ENCODE measurements around the gene B4GALNT1. TPM values are rescaled to one million over a fixed set of nuclear protein-coding genes. Genes with fewer than 3 reads are reported as not detected.

B4GALNT1 gene
- total and polyA plus RNA-seq, 9 of the 15 experiments (the other 6 are each of a cell fraction or from before 2014, with no cell fraction given) = 1.0 to 32.2 (median 9.8) TPM

GRCh38 chr12:57584690-57585089 lies 48.3 kb downstream of the B4GALNT1 start (continued):
- TF ChIP-seq POLR2H (tag; IDR thresholded peaks at IDR 0.05; ENCODE audit: low read depth) = no peak
- TF ChIP-seq MCM2 (IDR thresholded peaks at IDR 0.05; ENCODE audit: low read depth) = no peak
- TF ChIP-seq RAD51 (IDR thresholded peaks at IDR 0.05; ENCODE audit: borderline replicate concordance, low read depth) = no peak
- TF ChIP-seq THAP12 (CRISPR knock-in tag; IDR thresholded peaks at IDR 0.05) = no peak
- TF ChIP-seq CBFA2T3 (IDR thresholded peaks at IDR 0.05) = no peak
- no peak for TF ChIP-seq CTCF (IDR thresholded peaks at IDR 0.05 in 2 of 3, conservative IDR thresholded peaks at IDR 0.05 in 1 of 3; ENCODE audit: insufficient read depth in 2 of 3, low read depth in 1 of 3, low read length in 3 of 3)
- TF ChIP-seq, protein P1, sequence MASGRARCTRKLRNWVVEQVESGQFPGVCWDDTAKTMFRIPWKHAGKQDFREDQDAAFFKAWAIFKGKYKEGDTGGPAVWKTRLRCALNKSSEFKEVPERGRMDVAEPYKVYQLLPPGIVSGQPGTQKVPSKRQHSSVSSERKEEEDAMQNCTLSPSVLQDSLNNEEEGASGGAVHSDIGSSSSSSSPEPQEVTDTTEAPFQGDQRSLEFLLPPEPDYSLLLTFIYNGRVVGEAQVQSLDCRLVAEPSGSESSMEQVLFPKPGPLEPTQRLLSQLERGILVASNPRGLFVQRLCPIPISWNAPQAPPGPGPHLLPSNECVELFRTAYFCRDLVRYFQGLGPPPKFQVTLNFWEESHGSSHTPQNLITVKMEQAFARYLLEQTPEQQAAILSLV (tag; IDR thresholded peaks at IDR 0.05) = no peak
- TF ChIP-seq RERE (CRISPR knock-in tag; IDR thresholded peaks at IDR 0.05; ENCODE audit: borderline replicate concordance) = no peak
- no peak for TF ChIP-seq KLF6 (CRISPR knock-in tag; IDR thresholded peaks at IDR 0.05; ENCODE audit: borderline replicate concordance)
